Caki2 (cell line): Measurements from ENCODE around the gene SPINK8. TPM values are rescaled to one million over a fixed set of nuclear protein-coding genes. Genes with fewer than 3 reads are reported as not detected.
"Not testable (repeated sequence)": the region's sequence is repeated elsewhere in the genome, so short reads cannot be mapped to it uniquely, and the experiment has no call there.

Experiments
- DNase-seq: peaks from one replicate; pipeline ENCODE4 v3.0.0-alpha.2; 2015; ENCODE audit warnings: low read depth
- in situ Hi-C: cut with HindIII; loops from 2 replicates; pipeline ENCODE4 v1.10.0; 2016; ENCODE audit warnings: low sequenced_read_pairs, low pct_unique_long_range_greater_than_20kb, mixed read lengths
- total RNA-seq: library from RNA; depleted of rRNA; stranded (reverse); fragments of >200 nt; shearing (Covaris generic); gene quantifications from 2 replicates; pipeline ENCODE4 v1.2.3, GENCODE V29; 2014; ENCODE audit warnings: low replicate concordance

SPINK8 gene
- total RNA-seq, 1 experiment from 2014 or later = not detected

DNA sequence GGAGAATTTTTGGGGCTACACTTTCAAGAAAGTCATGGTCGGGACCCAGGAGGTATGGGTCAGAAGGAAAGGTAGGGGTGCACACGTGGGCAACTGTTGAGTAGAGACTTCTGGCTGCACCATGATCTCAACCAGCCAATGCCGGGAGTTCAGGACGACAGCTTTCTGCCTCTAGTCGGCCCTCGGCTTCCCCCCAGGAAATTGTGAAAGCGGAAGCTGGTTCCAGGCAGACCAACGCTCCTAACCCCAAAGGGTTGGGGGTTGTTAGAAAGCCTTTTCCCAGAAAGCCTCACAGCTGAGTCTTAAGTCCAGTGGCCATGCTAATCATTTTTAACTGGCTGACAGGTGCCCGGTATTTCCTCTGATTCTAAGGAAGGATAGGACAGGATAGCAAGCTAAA is 1.8 kb upstream of the SPINK8 start:
- in situ Hi-C loops = not testable (repeated sequence)

GRCh38 chr3:48334605-48335004 is 1.1 kb upstream of the SPINK8 start:
- in situ Hi-C loops = no loop called here
- no peak for DNase-seq

More for the DNA sequence above, 1.8 kb upstream of the SPINK8 start:
- not testable (repeated sequence) for DNase-seq

- not testable (repeated sequence) for DNase-seq
These were observed 1.6 kb downstream of the SPINK8 start for GRCh38 chr3:48331706-48332435.

DNA sequence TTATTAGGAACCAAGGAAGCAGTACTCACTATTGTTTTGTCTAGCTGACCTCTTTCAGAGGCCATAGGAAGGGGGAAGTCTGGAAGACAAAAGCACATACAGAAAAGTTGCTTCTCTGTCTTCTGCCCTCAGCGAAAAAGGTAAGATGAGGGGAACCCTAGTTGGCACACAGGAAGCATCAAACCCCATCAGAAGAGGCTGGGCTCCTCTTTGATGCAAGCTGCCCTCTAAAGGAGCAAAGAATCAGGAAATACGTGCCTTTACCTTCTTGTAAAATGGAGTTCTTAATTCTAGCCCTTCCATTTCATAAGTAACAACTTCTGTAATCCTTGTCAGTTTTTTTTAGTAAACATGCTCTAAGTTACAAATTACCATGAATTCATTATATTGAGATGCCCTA is 12.5 kb downstream of the SPINK8 start:
- in situ Hi-C loops = no loop called here

More at GRCh38 chr3:48331706-48332435, 1.6 kb downstream of the SPINK8 start:
- in situ Hi-C loops = not testable (repeated sequence)

DNA sequence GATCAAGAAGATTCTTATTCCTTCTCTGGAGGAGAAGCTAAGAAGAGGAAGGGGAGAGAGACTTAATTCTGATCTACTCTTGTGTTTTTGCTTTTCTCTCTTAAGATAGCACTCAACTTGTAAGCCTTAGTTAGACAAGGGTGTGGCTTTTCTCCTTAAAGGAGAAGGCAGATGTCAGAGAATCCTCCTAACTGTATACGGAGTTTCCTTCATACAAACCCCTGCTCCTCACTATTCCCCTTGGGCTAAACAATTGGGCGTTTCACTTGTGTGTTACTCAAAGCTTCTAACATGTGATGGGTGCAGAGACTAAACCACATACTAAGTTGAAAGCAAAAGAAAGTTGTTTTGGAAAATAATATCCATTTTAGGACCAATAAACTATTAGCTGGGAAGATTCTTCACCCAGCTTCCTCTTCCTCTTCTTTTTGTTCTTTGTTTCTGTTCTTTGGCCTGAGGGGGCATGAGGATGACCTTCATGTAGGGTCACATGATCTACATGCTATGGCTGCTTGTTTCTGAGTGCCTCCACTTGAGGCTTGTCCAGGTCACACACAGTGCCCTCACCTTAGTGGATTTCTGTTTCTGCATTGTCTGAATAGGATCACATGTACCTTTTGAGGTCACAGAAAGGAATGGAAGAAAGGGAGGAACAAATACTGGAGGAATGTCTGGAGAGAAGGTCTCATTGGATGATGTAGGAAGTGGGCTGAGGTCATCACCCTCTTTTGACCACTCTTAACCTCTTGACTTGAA is 14.6 kb downstream of the SPINK8 start:
- no peak for DNase-seq
- in situ Hi-C loops = no loop called here

More for the DNA sequence above, 12.5 kb downstream of the SPINK8 start:
- DNase-seq = no peak

DNA sequence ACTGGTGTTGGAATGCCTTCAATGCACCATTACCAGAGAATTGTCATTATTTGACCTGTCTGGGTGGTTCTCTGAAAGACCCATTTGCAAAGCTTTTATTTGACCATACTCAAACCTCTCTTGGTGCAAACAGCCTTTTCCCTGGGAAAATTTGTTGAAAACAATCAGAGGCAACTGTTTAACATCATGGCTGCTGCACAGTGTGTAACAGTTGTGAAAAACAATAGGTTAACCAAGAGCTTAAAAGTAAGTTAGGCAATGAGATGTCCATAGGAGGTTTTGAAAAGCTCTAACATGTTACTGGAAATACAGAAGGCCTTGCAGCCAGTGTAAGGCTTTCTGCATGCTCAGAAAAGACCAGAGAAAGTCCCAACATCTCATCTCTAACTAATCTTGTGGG is 18.9 kb downstream of the SPINK8 start:
- no peak for DNase-seq
- in situ Hi-C loops = no loop called here

DNA sequence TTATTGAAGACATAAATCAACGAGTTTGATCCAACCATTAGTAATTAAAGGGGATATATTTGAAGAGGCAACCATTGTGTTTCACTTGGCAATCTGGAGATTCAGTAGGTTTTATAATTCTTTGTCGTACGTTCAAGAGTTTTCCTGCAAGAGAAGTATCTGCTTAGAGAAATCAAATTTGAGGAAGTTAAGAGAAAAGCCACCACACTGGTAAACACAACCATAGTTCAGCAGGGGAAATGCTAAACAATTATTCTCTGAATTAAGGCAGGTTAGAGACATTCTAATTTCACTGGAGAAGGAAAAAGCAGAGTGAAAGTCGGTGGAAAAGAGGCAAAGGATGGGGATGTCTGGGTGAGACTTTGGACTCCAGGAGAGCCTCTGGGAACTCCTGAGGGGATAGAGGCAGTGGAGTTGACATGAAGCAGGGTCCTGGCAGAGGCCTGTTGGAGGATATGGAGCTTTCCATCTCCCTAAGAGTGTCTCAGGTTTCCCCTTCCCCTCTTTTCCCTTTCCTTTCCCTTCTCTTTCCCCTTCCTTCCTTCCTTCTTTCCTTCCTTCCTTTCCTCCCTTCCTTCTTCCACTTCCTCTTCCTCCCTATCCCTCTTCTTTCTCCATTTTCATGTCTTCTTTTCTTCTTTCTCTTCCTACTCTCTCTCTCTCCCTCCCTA is 26.5 kb downstream of the SPINK8 start:
- DNase-seq = no peak
- in situ Hi-C loops = no loop called here

DNA sequence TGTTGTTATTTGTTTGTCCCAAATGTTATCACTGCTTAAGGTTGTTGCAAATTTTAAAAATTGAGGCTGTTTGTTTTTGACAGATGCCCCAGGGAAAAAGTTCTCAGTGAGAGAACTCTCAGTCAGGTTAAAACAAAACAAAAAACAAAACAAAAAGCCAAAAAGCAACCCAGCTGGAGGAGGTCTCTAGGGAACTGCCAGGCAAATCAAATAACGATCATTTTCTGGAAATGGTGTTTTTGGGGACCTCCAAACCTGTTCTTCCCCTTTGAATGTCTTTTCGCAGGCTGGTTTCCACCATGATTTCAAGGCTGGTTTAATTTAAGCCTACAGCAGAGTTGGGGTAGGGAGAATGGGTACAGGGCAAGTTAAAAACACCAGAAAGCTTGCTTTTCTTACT is 27.2 kb downstream of the SPINK8 start:
- in situ Hi-C loops = no loop called here
- DNase-seq = no peak

DNA sequence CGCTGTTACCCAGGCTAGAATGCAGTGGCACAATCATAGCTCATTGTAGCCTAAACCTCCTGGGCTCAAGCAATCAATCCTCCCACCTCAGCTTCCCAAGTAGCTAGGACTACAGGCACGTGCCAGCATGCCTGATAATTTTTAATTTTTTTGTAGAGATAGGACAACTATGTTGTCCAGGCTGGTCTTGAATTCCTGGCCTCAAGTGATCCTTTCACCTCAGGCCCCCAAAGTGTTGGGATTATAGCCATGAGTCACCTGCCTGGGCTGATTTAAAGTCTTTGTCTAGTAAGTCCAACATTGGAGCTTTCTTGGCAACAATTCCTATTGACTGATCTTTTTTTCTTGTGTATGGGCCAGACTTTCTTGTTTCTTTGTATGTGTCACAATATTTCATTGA is 28.1 kb downstream of the SPINK8 start:
- in situ Hi-C loops = no loop called here
- DNase-seq = no peak

- in situ Hi-C loops = no loop called here
- DNase-seq = no peak
These were observed 30.4 kb downstream of the SPINK8 start for GRCh38 chr3:48303021-48303420.

- DNase-seq = peak; percentile 54
- in situ Hi-C loops = no loop called here
These were observed 31.7 kb downstream of the SPINK8 start for GRCh38 chr3:48301800-48302166.

DNA sequence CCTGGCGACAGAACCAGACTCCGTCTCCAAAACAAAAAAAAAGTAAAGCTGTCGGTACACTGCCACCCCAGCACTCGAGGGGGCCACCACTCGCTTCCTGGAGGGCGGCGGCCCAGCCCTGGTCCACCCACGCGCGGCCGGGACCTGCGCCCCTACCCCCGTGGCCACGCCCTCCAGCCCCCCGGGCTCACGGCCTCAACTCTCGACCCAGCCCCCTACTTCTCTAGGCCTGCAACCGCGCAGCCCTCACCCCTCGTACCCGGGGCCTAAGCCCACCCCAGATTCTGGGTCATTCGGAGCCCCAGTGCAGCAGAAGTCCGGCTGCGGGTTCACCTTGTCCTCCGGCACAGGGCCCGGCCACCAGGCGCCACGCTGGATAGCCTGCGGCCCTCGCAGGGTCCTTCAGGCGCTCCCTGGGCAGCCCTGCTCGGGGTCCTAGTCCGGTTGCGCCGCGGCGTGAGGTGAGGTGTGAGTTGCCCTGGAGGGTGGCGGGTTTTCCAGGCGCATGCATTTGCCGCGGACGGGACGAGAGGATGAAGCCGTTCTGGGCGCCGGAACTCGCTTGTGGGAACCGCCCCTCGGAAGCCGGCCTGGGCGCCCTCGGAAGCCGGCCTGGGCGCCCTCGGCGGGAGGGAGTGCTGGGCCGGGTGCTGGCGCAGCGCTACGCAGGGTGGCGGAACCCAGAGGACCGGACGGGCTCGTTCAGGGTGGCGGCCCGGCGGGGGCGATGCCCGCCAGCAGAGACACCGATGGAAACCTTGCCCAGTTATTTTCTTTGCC is 32.3 kb downstream of the SPINK8 start, which contains the start of gene NME6:
TSS of gene NME6 (minus strand) at position 348 of the 780 bp plus-strand sequence.
- in situ Hi-C loops = no loop called here
- peak; percentile 88 for DNase-seq

- peak; percentile 14 for DNase-seq
- in situ Hi-C loops = no loop called here
These were observed 33.4 kb downstream of the SPINK8 start for GRCh38 chr3:48299746-48300712.

DNA sequence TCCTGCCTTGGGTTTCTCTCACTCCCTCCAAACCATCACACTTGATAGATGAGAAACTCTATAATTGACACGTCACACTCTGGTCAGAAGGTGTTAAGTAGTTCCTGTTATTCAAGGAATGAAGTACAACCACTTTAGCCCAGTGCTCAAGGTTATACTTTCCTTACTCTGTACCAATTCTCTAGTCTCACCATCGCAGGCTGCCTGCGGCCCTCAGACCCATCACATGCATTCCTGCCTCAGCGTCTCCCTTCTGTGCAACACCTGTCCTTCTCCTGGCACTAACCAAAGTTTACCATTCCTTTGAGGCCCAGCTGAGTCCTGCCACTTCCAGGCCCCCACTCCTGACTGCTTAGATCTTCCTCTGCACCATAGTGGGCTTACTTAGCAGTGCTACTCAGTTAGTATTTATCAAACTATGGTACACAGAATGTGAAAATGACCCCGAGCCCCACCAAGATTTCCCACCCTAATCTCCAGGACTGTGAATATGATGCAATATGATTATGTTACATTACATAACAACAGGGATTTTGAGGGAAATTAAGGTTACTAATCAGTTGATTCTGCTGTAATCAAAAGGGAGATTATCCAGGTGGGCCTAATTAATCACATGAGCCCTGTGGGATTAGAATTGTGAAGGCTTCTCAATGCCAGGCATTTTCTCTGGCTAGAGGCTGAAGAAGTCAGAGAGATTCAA is 36.2 kb downstream of the SPINK8 start:
- no peak for DNase-seq
- in situ Hi-C loops = no loop called here

DNA sequence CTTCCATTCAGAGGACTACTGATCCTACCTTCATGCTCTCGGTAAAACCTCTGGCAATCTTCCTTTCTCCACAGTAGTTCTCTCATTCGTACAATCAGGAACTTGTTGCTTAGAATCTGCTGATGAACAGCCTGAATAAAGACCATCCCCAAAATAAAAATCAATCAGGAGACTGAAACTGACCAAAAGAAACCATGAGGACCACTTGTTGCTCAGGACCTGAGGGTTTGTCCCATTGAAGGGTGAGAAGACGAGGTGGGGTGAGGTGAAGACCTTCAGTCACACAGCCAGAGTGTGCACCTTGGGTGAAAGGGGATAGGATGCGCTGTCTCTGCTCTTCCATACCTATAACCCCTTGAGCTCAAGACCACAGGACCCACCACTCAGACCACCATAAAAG is 36.8 kb downstream of the SPINK8 start:
- in situ Hi-C loops = no loop called here

DNA sequence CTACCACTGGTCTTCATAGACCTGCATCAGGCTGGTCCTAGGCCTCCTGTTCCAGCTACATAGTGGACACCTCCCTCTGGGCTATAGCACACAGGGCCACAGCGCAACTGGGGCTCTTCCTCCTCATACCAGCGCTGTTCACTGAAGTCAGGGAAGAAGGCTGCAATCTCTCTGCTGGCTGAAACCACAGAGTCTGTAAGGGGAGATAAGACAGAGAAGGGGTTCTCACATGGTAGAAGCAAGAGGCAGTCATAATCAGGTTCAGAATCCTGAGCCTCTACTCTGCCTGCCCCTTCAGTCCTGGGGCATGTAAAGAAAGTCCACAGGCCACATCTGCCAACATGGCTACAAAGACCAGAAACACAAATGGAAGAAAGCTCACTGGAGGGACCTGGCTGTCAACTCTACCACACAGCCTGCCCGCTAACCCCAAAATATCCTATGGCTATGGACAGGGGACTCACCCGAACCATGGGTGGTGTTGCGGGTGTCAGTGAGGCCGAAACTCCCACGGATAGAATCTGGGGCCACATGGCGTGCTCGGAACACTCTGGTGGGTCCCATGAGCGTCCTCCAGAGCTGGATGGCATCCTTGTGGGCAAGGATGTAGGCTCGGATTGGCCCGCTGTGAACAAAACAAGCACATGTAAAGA is 38.7 kb downstream of the SPINK8 start:
- in situ Hi-C loops = no loop called here
- DNase-seq = no peak

More for the DNA sequence above, 36.8 kb downstream of the SPINK8 start:
- no peak for DNase-seq
